NCI-H2227 (cell line): ENCODE data around the gene SLC41A3.
"Not testable (repeated sequence)": the region's sequence is repeated elsewhere in the genome, so short reads cannot be mapped to it uniquely, and the experiment has no call there.

ENCODE experiments used
- DNase-seq: peaks from one replicate; lab custom pipeline; 2025; ENCODE audit not compliant: unreplicated experiment; lab: John Stamatoyannopoulos, UW

The SLC41A3 gene

DNA sequence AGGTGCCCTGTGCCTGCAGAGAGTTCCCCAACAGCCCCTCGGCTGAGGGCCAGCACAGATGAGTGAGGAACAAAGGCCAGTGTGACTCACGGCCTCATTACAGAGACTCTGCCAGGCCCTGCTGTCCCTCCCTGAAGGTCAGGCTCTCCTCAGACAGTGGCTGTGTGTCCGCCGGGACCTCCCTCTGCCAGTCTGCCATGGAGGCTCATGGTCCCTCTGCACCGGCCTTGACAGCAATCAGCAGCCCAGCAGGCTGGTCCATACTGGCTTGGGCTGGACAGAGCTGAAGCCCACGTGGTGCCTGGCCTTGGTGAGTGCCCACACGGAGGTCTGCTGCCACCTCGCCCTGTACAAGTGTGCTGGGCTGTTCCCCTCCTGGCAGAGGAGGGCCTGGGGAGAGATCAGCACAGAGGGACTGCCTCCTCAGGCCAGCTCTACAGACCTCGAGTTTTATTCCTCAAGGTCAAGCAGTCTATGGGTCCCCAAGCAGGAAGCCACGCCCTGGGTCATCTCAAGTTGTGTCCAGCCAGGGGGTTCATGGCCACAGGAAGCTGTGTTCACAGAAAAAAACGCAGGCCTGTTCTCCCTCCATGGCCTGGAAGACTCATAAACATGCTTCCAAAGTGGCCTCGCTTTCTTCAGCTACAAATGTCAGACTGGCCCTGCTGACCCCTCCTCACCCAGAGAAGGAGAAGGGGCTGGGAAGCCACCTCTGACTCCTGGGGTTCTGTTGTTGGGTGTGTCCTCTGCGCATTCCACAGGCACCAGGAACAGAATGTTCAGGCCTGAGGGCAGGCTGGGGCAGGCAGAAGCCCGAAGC lies 27.0 kb downstream of the SLC41A3 start:
- DNase-seq = no peak

DNA sequence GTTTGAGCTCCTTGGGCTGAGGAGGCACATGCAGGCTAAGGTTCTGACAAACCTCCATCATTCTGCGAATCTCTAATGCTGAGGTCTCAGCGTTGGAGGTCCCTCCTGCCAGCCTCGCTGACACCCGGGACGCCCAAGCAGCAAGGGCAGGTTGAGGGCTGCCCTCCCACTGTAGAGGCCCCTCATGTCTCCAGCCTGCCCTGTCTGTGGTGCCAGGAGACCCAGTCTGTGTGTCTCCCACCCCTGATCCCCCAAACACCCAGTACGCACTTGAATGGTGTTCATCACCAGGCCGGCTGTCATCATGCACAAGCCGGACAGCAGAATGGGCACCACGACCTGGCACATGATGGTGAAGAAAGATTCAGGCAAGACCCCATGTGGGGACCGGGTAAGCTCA lies 27.8 kb downstream of the SLC41A3 start:
- no peak for DNase-seq

DNA sequence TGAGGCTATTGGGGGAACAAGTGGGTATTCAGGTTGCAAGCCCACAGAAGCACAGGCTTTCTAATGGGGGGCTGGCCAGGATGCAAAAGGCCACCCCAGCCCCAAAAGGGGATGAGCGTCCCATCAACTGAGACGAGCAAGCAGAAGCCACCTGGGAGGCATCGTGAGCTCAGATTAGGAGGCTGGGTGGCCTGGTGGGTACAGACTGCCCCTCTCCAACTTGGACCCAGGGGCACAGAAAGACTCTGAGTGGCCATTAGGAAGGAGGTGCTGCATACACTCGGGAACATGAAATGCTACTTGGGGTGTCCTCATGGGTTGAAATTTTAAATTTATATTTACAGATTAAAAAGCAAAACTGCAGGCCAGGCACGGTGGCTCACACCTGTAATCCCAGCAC lies 29.1 kb downstream of the SLC41A3 start:
- no peak for DNase-seq

DNA sequence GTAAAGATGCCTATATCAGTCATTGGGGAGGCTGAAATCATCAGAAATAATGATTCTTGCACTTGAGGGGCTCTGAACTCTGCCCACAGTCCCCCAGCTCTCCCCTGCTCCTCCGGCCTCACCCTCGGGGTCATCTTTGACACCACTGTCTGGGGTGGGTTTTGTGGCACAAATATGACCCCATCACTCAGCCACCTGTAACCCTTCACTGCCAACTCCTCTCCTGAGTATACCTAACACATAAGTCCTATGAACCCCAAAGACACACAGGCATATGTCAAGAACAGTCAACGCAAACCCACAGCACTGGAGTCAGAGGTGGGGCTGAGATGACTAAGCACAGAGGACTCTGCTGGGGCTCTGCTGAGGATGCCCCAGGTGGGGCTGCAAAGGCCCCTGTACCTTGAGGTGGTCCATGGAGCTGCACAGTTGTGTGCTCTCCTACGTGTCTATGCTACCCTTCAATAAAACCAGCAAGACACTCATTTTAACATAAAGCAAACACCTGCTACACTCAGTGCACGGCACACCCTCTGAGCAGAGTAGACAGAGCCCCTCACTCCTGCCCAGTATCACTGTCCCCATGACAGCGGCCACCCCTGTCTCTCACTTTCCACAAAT lies 29.9 kb downstream of the SLC41A3 start:
- no peak for DNase-seq

DNA sequence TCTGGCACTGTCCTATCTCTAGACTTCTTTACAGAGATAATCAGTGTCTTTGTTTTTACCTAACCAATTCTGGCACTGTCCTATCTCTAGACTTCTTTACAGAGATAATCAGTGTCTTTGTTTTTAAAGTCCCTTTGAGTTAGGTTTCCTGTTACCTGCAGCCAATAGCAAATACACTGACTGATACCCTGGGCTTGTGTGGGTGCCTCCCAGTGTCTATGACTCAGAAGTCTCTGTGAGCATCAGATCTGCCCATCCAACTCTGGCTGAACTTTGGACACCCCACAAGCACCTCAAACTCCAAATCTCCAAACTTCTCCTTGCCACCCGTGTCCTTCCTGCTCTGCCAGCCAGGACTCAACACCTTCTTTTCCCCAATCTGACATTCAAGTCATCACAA lies 30.4 kb downstream of the SLC41A3 start:
- DNase-seq = no peak

DNA sequence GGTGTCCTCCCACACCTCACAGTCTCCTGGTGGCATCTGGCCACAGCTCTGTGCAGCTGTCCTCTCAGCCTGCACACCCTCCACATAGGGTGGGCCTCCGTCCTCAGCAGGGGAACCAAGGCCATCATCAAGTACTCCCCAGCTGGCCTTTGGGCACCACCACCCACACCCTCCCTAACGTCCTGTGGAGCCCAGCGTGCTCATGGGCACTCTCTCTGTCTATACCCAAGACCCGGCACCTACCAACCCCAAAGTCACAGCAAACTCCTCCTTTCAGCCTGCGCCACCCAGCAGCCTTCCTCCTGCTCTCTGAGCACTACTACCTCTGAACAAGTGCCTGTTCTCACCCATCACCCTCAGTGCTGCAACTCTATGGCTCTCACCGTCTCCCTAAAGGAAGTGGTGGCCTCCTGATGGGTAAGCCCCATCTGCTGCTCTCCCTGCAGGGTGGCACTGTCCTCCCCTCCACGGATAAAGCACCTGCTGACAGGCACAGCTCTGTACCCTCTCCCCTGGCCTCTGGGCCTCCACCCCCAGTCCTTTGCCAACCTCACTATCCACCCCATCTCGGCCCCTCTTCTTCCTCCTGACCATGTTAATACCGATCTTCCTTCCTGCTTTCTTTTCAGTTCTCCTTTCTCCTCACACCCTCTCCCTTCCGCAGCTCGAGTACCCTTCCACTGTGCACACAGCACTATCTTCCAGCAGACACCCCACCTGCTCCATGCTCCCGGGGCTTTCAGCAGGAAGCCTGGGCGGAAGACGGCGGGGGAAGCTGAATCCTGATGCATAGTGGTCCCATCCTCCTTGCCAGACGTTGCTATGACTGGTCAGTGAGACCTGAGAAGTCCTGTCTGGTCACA lies 31.5 kb downstream of the SLC41A3 start:
- no peak for DNase-seq

DNA sequence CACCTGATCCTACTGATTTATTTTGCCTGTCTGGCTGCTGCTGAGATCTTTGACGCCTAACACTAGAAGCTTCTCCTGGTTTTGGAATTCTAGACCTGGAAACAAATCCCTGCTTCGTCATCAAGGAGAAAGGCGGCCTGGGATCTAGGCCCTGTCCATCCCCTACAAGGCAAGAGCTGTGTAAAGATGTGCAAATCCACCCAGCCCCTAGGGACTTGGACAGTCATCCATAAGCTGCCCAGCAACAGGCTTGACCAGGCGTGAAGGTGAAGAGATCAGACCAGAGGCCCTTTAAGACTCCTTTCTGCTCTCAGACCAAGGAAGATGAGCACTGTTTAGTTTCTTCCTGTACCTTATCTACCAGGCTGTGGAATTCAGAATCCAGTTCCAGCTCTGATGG lies 32.2 kb downstream of the SLC41A3 start:
- DNase-seq = no peak

DNA sequence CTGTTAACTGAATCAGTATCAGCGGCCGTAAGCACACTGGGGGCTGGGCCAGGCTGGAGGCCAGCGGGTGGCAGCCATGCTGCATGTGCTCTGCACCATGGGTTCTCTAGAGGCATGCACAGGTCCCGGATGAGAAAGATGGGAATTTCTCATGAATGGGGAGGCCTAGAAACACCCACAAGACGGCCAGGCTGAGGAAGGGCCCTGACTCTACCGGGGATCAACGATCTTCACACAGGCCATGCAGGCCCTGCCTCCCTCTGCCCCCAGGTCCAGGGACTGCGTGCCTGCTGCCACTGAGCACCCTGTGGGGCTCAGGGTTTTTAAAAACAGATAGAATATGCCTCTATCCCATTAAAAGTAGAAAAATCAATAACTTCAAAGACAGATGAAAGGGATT lies 32.7 kb downstream of the SLC41A3 start:
- no peak for DNase-seq

DNA sequence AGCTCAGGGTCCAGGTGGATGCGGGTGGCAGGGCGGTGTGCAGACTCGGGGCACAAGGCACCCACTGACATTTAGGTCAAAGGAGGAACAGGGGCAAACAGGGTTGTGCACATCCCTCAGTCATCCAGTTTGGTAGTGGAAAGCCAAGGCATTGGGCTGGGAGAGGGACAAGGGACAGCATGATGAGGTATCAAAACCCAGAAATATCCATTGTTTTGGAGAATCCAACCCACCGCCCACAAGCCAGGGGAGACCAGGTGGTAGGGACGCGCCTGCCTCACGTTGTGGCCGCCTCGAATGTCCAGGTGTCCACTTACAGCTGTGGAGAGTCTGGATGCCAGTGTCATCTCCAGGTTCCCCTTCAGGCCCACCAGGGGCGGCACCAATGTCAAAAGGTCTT lies 33.3 kb downstream of the SLC41A3 start:
- DNase-seq = no peak

DNA sequence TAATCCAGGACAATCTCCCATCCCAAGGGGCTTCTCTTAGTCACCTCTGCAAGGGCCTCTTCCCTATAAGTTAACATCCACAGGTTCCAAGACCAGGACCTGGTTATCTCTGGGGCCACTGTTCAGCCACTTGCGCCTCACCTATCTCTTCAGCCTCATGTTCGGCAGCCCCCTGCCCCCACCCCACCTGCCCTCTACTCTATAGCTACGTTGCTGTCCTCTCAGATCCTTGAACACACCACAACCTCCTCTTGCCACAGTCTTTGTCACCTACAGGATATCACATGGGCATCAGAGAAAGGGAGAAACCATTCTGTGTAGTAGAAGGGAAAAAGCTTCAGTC lies 33.9 kb downstream of the SLC41A3 start:
- no peak for DNase-seq

DNA sequence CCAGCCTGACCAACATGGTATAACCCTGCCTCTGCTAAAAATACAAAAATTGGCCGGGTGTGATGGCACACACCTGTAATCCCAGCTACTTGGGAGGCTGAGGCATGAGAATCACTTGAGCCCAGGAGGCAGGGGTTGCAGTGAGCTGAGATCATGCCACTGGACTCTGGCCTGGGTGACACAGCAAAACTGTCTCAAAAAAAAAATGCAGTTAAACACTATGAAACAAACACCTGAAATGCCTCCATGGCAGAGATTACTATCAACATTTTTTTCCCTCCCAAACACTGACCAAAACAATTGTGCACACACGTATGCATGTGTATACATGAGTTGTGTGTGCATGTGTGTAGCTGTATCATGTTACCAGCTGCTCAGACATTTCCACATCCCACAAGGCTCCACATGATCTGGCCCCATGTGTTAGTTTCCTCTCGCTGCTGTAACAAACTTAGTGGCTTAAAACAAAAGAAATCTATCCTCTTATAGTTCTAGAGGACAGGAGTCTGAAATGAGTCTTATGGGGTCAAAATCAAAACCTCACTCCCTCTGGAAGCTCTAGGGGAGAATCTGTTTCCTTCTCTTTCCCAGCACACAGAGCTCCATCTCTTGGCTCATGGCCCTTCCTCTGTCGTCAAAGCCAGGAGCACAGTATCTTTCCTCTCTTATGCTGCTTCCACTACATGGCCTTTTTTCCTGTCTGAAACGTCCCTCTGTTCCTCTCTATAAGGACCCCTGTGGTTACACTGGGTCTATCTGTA lies 34.5 kb downstream of the SLC41A3 start:
- no peak for DNase-seq

DNA sequence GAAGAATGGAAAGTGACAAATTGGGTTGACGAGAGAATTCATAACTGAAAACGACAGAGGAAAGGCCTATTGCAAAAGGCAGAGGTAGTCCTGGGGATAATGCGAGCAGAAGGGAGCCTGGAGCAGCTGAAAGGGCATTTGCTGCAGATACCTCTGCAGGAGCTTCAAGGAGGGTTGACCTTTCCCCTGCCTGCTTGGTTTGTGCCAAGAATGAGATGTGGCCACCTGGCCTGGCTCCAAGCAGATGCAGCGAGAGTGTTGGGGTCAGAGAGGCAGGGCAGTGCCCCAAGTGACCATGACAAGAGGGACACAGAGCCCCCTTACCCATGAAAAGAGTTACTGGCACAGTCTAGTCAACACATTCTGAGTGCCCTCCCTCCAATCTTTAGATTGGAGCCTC lies 43.5 kb downstream of the SLC41A3 start:
- no peak for DNase-seq

DNA sequence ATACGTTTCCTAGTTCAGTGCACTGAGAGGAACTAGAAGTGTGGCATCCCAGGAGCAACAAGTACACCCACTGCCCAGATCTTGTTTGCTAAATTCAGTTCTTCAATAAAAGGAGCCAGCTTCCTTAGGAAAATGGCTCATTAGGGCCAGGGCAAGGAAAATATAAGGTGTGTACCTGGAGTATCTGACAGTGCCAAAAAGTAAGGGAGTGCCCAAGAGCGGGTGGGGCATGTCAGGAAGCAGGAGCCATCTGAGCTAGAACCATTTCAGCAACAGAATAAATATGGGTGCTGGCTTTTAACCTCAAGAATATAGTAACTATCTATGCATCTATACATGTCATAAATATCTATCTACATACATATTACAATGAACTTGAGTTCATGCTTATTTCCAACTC lies 44.1 kb downstream of the SLC41A3 start:
- DNase-seq = no peak

DNA sequence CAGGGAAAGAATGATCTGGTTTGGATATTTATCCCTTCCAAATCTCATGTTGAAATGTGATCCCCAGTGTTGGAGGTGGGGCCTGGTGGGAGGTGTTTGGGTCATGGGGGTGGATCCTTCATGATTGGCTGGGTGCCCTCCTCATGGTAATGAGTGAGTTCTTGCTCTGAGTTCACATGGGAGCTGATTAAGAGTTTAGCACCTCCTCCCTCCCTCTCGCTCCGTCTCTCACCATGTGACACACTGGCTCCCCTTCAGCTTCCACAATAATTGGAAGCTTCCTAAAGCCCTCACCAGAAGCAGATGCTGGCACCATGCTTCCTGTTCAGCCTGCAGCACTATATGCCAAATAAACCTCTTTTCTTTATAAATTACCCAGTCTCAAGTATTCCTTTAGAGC lies 45.1 kb downstream of the SLC41A3 start:
- DNase-seq = not testable (repeated sequence)

DNA sequence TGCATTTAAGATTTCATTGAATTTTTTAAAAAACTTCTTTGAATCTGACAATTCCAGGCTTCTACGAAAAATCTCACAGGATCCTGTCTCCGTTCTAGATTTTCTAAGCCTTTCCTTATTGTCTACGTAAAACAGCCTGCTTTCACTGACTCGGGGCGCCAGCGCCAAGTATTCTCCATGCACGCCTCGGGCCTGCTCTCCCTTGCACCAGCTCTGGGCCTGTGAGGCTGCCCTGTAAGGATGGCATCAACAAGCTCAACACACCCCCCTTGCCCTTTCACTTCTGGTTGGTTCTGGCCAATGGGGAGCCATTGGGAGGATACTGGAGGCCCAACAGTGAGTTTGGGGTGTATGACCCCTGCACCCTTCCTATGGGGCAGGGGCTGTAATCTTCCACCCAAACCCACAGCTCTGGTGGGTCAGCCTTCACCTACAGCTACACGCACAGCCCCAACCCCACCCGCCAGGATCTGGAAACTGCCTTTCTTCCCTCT lies 47.8 kb downstream of the SLC41A3 start:
- DNase-seq = no peak

DNA sequence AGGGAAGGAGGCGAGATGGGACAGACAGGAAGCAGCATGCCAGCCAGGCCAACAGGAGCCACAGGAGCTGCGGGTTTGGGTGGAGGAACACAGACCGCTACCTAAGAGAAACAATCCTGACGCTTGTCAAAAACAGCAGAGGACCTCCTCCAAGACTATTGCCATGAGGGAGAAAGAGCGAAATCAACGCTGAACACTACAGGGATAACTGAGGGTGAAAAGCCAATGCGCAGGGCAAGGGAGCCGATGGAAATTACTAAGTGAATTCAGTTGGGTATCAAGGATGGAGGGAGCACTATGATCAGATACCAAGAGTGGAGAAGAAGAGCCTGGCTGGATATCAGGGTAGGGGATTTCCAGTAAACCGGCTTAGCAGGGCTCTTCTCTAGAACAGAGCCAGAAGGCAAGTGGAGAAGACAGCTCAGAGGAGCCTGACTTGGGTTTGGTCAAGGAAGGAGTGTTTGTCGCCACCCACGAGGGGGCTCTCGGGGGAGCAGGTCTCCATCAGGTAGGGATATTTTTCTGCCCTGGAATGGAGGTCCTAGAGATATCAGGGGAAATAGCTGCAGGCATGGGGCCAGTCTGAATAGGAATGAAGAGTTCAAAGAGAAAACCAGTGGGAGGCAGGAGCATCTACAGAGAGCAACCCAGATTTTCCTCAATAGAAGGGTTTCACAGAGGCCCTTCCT lies 48.4 kb downstream of the SLC41A3 start:
- no peak for DNase-seq

DNA sequence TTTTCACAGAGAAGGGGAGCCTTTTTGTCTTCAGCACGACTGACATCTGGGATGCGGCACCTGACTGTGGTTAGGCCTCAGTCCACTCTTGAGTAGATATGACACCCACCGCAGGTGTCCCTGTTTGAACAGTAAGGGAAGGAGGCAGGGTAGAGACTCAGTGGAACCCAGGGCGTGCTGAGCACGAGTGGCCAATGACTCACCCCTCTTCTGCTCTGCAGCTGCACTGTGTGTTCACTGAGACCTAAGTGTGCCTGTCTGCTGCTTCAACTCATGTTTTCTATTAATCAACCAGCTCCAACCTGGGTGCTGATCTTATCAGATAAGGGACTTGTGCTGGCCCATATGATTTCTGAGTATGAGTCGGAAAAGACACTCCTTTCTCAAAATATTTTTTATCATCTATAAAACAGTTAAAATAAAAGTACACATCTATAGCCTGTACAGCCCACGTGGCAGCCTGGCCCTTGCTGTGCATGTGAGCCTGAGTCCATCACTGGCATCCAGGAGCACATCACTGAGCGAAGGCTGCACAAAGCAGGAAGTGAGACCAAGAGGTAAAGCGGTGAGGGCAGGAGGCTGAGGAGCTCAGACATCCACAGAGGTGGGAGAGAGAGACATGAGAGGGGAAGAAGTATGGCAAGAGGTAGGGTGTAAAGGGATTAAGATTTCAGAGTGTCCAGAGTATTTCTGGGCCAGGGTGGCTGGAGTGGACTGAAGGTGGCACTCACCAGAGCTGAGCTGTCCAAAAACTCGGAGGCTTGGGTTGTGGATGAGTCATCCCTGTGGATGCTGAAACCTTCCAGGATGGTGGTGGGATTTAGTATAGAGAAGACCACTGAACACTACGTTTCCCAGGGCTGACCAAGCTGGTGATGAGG lies 49.2 kb downstream of the SLC41A3 start:
- no peak for DNase-seq

DNA sequence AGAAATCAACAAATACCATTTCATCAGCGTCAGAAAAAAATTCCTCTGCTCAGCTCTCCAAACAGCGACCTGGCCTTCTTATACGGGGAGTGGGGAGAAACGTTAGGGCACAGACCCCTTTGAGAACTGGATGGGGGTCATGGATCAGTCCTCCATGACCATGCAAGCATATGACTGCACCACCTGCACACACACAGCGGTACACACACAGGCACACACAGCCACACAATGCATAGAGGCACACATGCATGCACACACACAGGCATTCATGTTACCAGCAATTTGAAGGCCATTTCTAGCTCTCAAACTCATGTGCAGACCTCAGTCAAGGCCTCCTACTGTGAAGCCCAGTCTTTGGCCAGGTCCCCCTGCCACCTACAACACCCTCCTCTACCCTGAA lies 50.2 kb downstream of the SLC41A3 start:
- no peak for DNase-seq

DNA sequence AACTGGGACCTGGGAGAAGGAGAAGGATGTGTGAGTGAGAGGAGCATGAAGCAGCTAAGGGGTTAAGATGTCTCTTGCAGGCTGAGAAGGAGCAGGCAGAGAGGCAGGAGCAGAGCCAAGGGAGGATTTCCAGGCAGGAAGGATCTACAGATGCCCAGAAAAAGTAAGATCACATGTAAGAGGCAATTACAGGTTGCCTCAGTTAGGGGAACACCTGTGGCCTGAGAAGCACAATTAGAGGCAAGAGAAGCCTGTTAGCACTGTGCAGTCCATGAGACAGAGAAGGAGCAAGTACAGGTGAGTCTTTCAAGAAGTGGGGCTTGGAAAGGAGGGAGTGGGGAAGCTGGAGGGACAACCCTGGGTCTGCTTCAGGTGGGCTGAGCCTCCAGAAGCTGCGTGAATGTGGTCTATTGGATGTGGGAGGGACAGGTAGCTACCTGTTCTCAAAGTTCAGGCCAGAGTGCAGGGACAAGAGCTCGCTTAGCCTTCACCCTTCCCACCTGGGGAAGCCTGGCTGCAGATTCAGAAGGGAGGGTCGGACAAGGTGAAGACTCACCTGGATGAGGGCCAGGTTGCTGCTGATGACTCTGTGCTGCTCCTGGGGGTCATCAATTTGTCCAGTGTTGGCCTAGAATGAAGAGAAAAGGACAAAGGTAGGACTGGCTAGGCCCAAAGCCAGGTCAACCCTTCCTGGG lies 50.7 kb downstream of the SLC41A3 start:
- no peak for DNase-seq
